ENCODE results near the gene ACIN1. TPM values are rescaled to one million over a fixed set of nuclear protein-coding genes. Genes with fewer than 3 reads are reported as not detected.

The ACIN1 gene
- total and polyA plus RNA-seq, 2 of the 8 experiments (the other 6 are each of a cell fraction or from before 2014, with no cell fraction given), result 132 to 233 TPM

DNA sequence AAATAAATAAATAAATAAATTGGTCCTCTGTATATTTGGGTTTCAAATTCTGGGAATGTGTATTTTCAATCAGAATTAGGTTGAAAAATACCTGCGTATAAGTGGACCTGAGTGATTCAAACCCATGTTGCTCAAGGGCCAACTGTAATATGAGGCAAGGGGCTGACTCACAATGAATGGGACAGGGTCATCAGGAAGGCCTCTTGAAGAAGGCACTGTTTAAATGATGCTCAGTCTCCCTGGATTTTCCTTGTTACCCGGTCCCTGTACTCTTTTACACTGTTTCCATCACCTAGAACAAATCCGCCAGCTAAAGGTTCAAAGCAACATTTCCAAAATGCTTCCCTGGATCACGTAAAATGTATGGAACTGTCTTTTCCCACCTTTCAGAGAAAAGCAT lies 64.0 kb downstream of the ACIN1 start:
- H4K91ac ChIP-seq (replicated peaks; ENCODE audit: insufficient read length, low read length), result no peak overlapping the region
- POLR2A ChIA-PET (ENCODE audit: partially characterized antibody), result interaction anchor here (0.9 to 8.3 kb wide), 9 partner anchors 9 to 46 kb away, joined by 3 to 94 read pairs (median 5); partner anchors contain the start of gene CDH24
- H3K27me3 ChIP-seq (replicated peaks in 1 of 4; ENCODE audit: control insufficient read depth in 3 of 4, extremely low read depth in 1 of 4, insufficient read depth in 3 of 4, low read length in 3 of 4), result no peaks in the 10 kb centered on the region
- H2AK5ac ChIP-seq (ENCODE audit: low read depth, low read length), result no peak overlapping the region
- peaks cover 0 to 3% (median 1%) of the 10 kb centered on the region in 4 experiments; a peak in 2 of 7 replicates for H3K4me1 ChIP-seq (replicated peaks in 1 of 4; ENCODE audit: control insufficient read depth in 3 of 4, insufficient read depth in 4 of 4, low read length in 3 of 4)
- H2BK12ac ChIP-seq (ENCODE audit: low read depth, low read length), result no peak overlapping the region
- H3K27ac ChIP-seq (ENCODE audit: low read depth, low read length), result no peak overlapping the region
- no peak overlapping the region for H2BK15ac ChIP-seq (ENCODE audit: low read length)
- H2AFZ ChIP-seq (ENCODE audit: low read length), result no peak overlapping the region
- H4K20me1 ChIP-seq (replicated peaks in 1 of 2; ENCODE audit: control insufficient read depth in 1 of 2, insufficient read depth in 2 of 2, low read length in 2 of 2), result peaks cover 3 to 4% of the 10 kb centered on the region in 2 experiments
- H2BK120ac ChIP-seq (replicated peaks; ENCODE audit: low read depth, low read length), result no peak overlapping the region
- FAIRE-seq (no peak), DNase-seq (ENCODE audit: low read depth in 1 of 2, low spot score in 2 of 2) (no peak)
- CTCF ChIA-PET (ENCODE audit: partially characterized antibody), result interaction anchor here (1.1 to 2.2 kb wide), 6 partner anchors 12 to 44 kb away, joined by 3 to 7 read pairs (median 4); partner anchors contain the start of gene PSMB11
- no peak overlapping the region for H3K9ac ChIP-seq (replicated peaks in 1 of 4; ENCODE audit: extremely low read depth in 1 of 4, low read depth in 3 of 4, low read length in 3 of 4)
- H3K23me2 ChIP-seq (ENCODE audit: low read depth, low read length), result peaks cover 3% of the 10 kb centered on the region
- H2BK5ac ChIP-seq (ENCODE audit: low read depth, low read length), result no peak overlapping the region
- H3K79me2 ChIP-seq (ENCODE audit: control insufficient read depth in 1 of 2, insufficient read depth in 2 of 2, low read length in 2 of 2), result peaks cover 0 to 31% of the 10 kb centered on the region in 2 experiments; a peak in 3 of 4 replicates
- no peak overlapping the region for H4K5ac ChIP-seq (ENCODE audit: insufficient read length, low read depth, low read length)
- H3K36me3 ChIP-seq (ENCODE audit: control insufficient read depth in 2 of 4, insufficient read depth in 4 of 4, low read length in 3 of 4), result peaks cover 6 to 52% (median 41%) of the 10 kb centered on the region in 4 experiments
- no peak overlapping the region for H3K4ac ChIP-seq (replicated peaks; ENCODE audit: insufficient read length, low read depth, low read length)
- H2BK20ac ChIP-seq (ENCODE audit: low read length), result no peak overlapping the region
- no peak overlapping the region for H3K4me2 ChIP-seq (ENCODE audit: insufficient read depth in 1 of 2, low read depth in 2 of 2, low read length in 2 of 2)
- 96% methylated on average over 4 of the region's 4 CpGs; no CpG with 5 or more reads in 1 of the 2 experiments for WGBS, 2 experiments (ENCODE audit: extremely low coverage in 1 of 2, insufficient coverage in 1 of 2, insufficient read length in 1 of 2, insufficient replicate concordance in 2 of 2, low coverage in 1 of 2, low lambda C conversion rate in 2 of 2, missing lambda C conversion rate in 1 of 2)
- no peak overlapping the region for H4K8ac ChIP-seq (ENCODE audit: extremely low read depth, insufficient read depth, low read length)
- no peak overlapping the region for H3K18ac ChIP-seq (ENCODE audit: extremely low read depth, low read length)
- no peak overlapping the region for H3K14ac ChIP-seq (ENCODE audit: insufficient read length)
- H3K79me1 ChIP-seq (ENCODE audit: low read depth, low read length), result peaks cover 5% of the 10 kb centered on the region
- H3K56ac ChIP-seq (replicated peaks; ENCODE audit: insufficient read length, low read depth, low read length), result no peak overlapping the region
- no peaks in the 10 kb centered on the region for H3K9me3 ChIP-seq (ENCODE audit: insufficient read depth in 2 of 2, low read depth in 1 of 2, low read length in 1 of 2)
- no peak overlapping the region for H3K23ac ChIP-seq (ENCODE audit: insufficient read length)
- no peak overlapping the region for H3K4me3 ChIP-seq (ENCODE audit: extremely low read depth in 1 of 4, insufficient read depth in 2 of 4, low read depth in 3 of 4, low read length in 4 of 4)
- no peak for TF ChIP-seq RFX5 (IDR thresholded peaks at IDR 0.05; ENCODE audit: borderline replicate concordance, low read depth, low read length)
- no peak for TF ChIP-seq KDM4A (IDR thresholded peaks at IDR 0.05; ENCODE audit: low read depth, low read length, severe bottlenecking)
- TF ChIP-seq JUND (IDR thresholded peaks at IDR 0.05; ENCODE audit: low read length), result no peak
- TF ChIP-seq TAF1 (IDR thresholded peaks at IDR 0.05; ENCODE audit: low read depth, low read length), result no peak
- no peak for TF ChIP-seq HDAC2 (IDR thresholded peaks at IDR 0.05; ENCODE audit: borderline replicate concordance in 1 of 2, low read depth in 2 of 2, low read length in 2 of 2)
- no peak for TF ChIP-seq EGR1 (IDR thresholded peaks at IDR 0.05; ENCODE audit: borderline replicate concordance, low read depth, low read length)
- no peak for TF ChIP-seq SAP30 (IDR thresholded peaks at IDR 0.05; ENCODE audit: insufficient read depth, insufficient replicate concordance, low read length)
- no peak for TF ChIP-seq HDAC6 (IDR thresholded peaks at IDR 0.05; ENCODE audit: low read depth, low read length)
- TF ChIP-seq SUZ12 (IDR thresholded peaks at IDR 0.05; ENCODE audit: low read length), result no peak
- TF ChIP-seq EZH2 (IDR thresholded peaks at IDR 0.05; ENCODE audit: low read depth, low read length, severe bottlenecking), result no peak
- no peak for TF ChIP-seq CBX8 (IDR thresholded peaks at IDR 0.05; ENCODE audit: borderline replicate concordance, low read depth, low read length)
- no peak for TF ChIP-seq ATF3 (IDR thresholded peaks at IDR 0.05; ENCODE audit: insufficient read depth, low read depth, low read length)
